GM21825 (cell line): ENCODE results near the gene FIG4.
"Not testable (repeated sequence)": the region's sequence is repeated elsewhere in the genome, so short reads cannot be mapped to it uniquely, and the experiment has no call there.

ENCODE experiments used
- ATAC-seq: cut with Tn5 transposase; IDR thresholded peaks from one replicate; pipeline ENCODE4 v1.9.1; 2021; ENCODE audit warnings: mild to moderate bottlenecking, moderate library complexity; ENCODE audit not compliant: unreplicated experiment

FIG4 gene

GRCh38 chr6:109701774-109702173 is 10.7 kb downstream of the FIG4 start:
- ATAC-seq, result no peak

- ATAC-seq, result no peak
These were observed 11.7 kb downstream of the FIG4 start for GRCh38 chr6:109702791-109703190.

GRCh38 chr6:109705258-109705657 is 14.2 kb downstream of the FIG4 start:
- peak; percentile 91 for ATAC-seq

- no peak for ATAC-seq
These were observed 15.4 kb downstream of the FIG4 start for GRCh38 chr6:109706513-109706912.

- not testable (repeated sequence) for ATAC-seq
These were observed 17.0 kb downstream of the FIG4 start for GRCh38 chr6:109708099-109708498.

- ATAC-seq, result no peak
These were observed 22.0 kb downstream of the FIG4 start for GRCh38 chr6:109713097-109713496.

GRCh38 chr6:109714166-109714565 is 23.1 kb downstream of the FIG4 start:
- no peak for ATAC-seq

GRCh38 chr6:109714611-109715010 is 23.5 kb downstream of the FIG4 start:
- ATAC-seq, result no peak

GRCh38 chr6:109715616-109716015 is 24.5 kb downstream of the FIG4 start:
- no peak for ATAC-seq

GRCh38 chr6:109717971-109718370 is 26.9 kb downstream of the FIG4 start:
- ATAC-seq, result no peak

GRCh38 chr6:109718991-109719390 is 27.9 kb downstream of the FIG4 start:
- no peak for ATAC-seq

- no peak for ATAC-seq
These were observed 29.2 kb downstream of the FIG4 start for GRCh38 chr6:109720311-109720710.

- no peak for ATAC-seq
These were observed 30.9 kb downstream of the FIG4 start for GRCh38 chr6:109722011-109722410.

- no peak for ATAC-seq
These were observed 31.6 kb downstream of the FIG4 start for GRCh38 chr6:109722564-109723254.

- ATAC-seq, result not testable (repeated sequence)
These were observed 34.2 kb downstream of the FIG4 start for GRCh38 chr6:109725250-109725649.

GRCh38 chr6:109736273-109737025 is 45.4 kb downstream of the FIG4 start:
- no peak for ATAC-seq

GRCh38 chr6:109738255-109738654 is 47.2 kb downstream of the FIG4 start:
- no peak for ATAC-seq

- no peak for ATAC-seq
These were observed 47.6 kb downstream of the FIG4 start for GRCh38 chr6:109738667-109739066.

GRCh38 chr6:109739686-109740085 is 48.6 kb downstream of the FIG4 start:
- no peak for ATAC-seq

GRCh38 chr6:109740787-109741186 is 49.7 kb downstream of the FIG4 start:
- ATAC-seq, result no peak

- ATAC-seq, result no peak
These were observed 52.6 kb downstream of the FIG4 start for GRCh38 chr6:109743739-109744138.

GRCh38 chr6:109744779-109745178 is 53.7 kb downstream of the FIG4 start:
- not testable (repeated sequence) for ATAC-seq
